H9 (cell line): ENCODE measurements around the gene SKOR2. TPM values are rescaled to one million over a fixed set of nuclear protein-coding genes. Genes with fewer than 3 reads are reported as not detected.

Experiments
- DNase-seq: peaks from one replicate; pipeline ENCODE4 v3.0.0-alpha.2; 2017
- H2AFZ ChIP-seq: one replicate; pipeline ENCODE4 v1.6.1; 2013; ENCODE audit warnings: mild to moderate bottlenecking, low read length, control low read depth, moderate library complexity
- H2AK5ac ChIP-seq: 2 replicates; pipeline ENCODE4 v1.6.1; 2013; ENCODE audit warnings: low read length, control low read depth, mixed read lengths; ENCODE audit not compliant: insufficient read length
- H2BK120ac ChIP-seq: one replicate; pipeline ENCODE4 v1.6.1; 2013; ENCODE audit warnings: low read depth, mild to moderate bottlenecking, low read length, control low read depth, inconsistent platforms; ENCODE audit not compliant: poor library complexity, severe bottlenecking
- H2BK12ac ChIP-seq: 2 replicates; pipeline ENCODE4 v1.6.1; 2013; ENCODE audit warnings: low read length, control low read depth, mixed read lengths, low read depth; ENCODE audit not compliant: insufficient read length
- H2BK15ac ChIP-seq: 2 replicates; pipeline ENCODE4 v1.6.1; 2013; ENCODE audit warnings: low read depth, low read length, control low read depth
- H2BK20ac ChIP-seq: one replicate; pipeline ENCODE4 v1.6.1; 2013; ENCODE audit warnings: low read depth, mild to moderate bottlenecking, low read length, control low read depth, inconsistent platforms; ENCODE audit not compliant: poor library complexity, severe bottlenecking
- H2BK5ac ChIP-seq: 2 replicates; pipeline ENCODE4 v1.6.1; 2013; ENCODE audit warnings: low read length, control low read depth, mixed read lengths; ENCODE audit not compliant: insufficient read length
- H3K14ac ChIP-seq: 2 replicates; pipeline ENCODE4 v1.6.1; 2013; ENCODE audit warnings: low read length, control low read depth; ENCODE audit not compliant: insufficient read depth
- H3K18ac ChIP-seq: 2 replicates; pipeline ENCODE4 v1.6.1; 2013; ENCODE audit warnings: low read depth, mild to moderate bottlenecking, mixed read lengths, low read length, control low read depth; ENCODE audit not compliant: insufficient read length
- H3K23ac ChIP-seq: 2 replicates; pipeline ENCODE4 v1.6.1; 2013; ENCODE audit warnings: low read length, control low read depth, mixed read lengths, low read depth; ENCODE audit not compliant: insufficient read length
- H3K23me2 ChIP-seq: 2 replicates; pipeline ENCODE4 v1.6.1; 2013; ENCODE audit warnings: low read depth, mild to moderate bottlenecking, mixed read lengths, low read length, control low read depth; ENCODE audit not compliant: insufficient read length, poor library complexity, severe bottlenecking
- H3K27ac ChIP-seq: 2 replicates; pipeline ENCODE4 v1.5.1; 2013; ENCODE audit warnings: low read length, control low read depth, mixed read lengths, low read depth; ENCODE audit not compliant: insufficient read length
- H3K27me3 ChIP-seq: 2 replicates; pipeline ENCODE4 v1.6.1; 2013; ENCODE audit warnings: low read length, control low read depth, inconsistent platforms; ENCODE audit not compliant: insufficient read depth
- H3K4ac ChIP-seq: 2 replicates; pipeline ENCODE4 v1.6.1; 2013; ENCODE audit warnings: low read depth, mild to moderate bottlenecking, control low read depth, inconsistent platforms, low read length, moderate library complexity
- H3K4me1 ChIP-seq: 2 replicates; pipeline ENCODE4 v1.6.1; 2013; ENCODE audit warnings: low read length, control low read depth, inconsistent platforms; ENCODE audit not compliant: insufficient read depth
- H3K4me2 ChIP-seq: 2 replicates; pipeline ENCODE4 v1.6.1; 2013; ENCODE audit warnings: low read length, control low read depth, mixed read lengths; ENCODE audit not compliant: insufficient read length, insufficient read depth
- H3K56ac ChIP-seq: 2 replicates; pipeline ENCODE4 v1.6.1; 2013; ENCODE audit warnings: low read depth, mild to moderate bottlenecking, mixed read lengths, low read length, control low read depth; ENCODE audit not compliant: insufficient read length
- H3K79me1 ChIP-seq: 2 replicates; pipeline ENCODE4 v1.6.1; 2013; ENCODE audit warnings: low read depth, mild to moderate bottlenecking, moderate library complexity, low read length, control low read depth, inconsistent platforms; ENCODE audit not compliant: insufficient read depth, poor library complexity, severe bottlenecking
- H3K79me2 ChIP-seq: 2 replicates; pipeline ENCODE4 v1.6.1; 2013; ENCODE audit warnings: low read length, control low read depth, inconsistent platforms; ENCODE audit not compliant: insufficient read depth
- H3K9ac ChIP-seq: 2 replicates; pipeline ENCODE4 v1.6.1; 2013; ENCODE audit warnings: low read length, control low read depth, mixed read lengths; ENCODE audit not compliant: insufficient read length; ENCODE audit errors: extremely low read depth
- H3K9me3 ChIP-seq: one replicate; pipeline ENCODE4 v1.6.1; 2013; ENCODE audit warnings: low read depth, low read length, inconsistent platforms; ENCODE audit not compliant: control insufficient read depth
- H3T11ph ChIP-seq: one replicate; pipeline ENCODE4 v1.6.1; 2013; ENCODE audit warnings: mild to moderate bottlenecking, low read length, control low read depth, inconsistent platforms
- H4K20me1 ChIP-seq: one replicate; pipeline ENCODE4 v1.6.1; 2013; ENCODE audit not compliant: control insufficient read depth, insufficient read length, insufficient read depth
- H4K5ac ChIP-seq: 2 replicates; pipeline ENCODE4 v1.6.1; 2013; ENCODE audit warnings: low read depth, mild to moderate bottlenecking, mixed read lengths, low read length, control low read depth; ENCODE audit not compliant: insufficient read length
- H4K8ac ChIP-seq: replicated peaks from 2 replicates; pipeline ENCODE4 v1.6.1; 2013; ENCODE audit warnings: low read length, control low read depth, mixed read lengths, low read depth; ENCODE audit not compliant: insufficient read length
- H4K91ac ChIP-seq: 2 replicates; pipeline ENCODE4 v1.6.1; 2013; ENCODE audit warnings: low read depth, mild to moderate bottlenecking, moderate library complexity, mixed read lengths, low read length, control low read depth; ENCODE audit not compliant: insufficient read length
- H3K27ac Mint-ChIP-seq, 3 experiments: 2 replicates in 2 of 3; 3 replicates in 1 of 3; pipeline ENCODE4 v1.8.0; 2020 to 2021; ENCODE audit warnings: mixed read lengths in 3 of 3, mild to moderate bottlenecking in 1 of 3, moderate library complexity in 1 of 3
- H3K27me3 Mint-ChIP-seq: 2 replicates; pipeline ENCODE4 v1.8.0; 2021; ENCODE audit warnings: low read depth, mild to moderate bottlenecking, moderate library complexity, mixed read lengths
- H3K36me3 Mint-ChIP-seq, 3 experiments: 2 replicates in 2 of 3; 3 replicates in 1 of 3; pipeline ENCODE4 v1.8.0; 2020 to 2021; ENCODE audit warnings: low read depth in 3 of 3, mixed read lengths in 3 of 3; ENCODE audit not compliant: insufficient read depth in 1 of 3
- H3K4me1 Mint-ChIP-seq, 2 experiments: 2 replicates each; pipeline ENCODE4 v1.8.0; 2020; ENCODE audit warnings: mixed read lengths in 2 of 2
- H3K4me3 Mint-ChIP-seq, 2 experiments: 2 replicates in 1 of 2; 3 replicates in 1 of 2; pipeline ENCODE4 v1.8.0; 2020 to 2021; ENCODE audit warnings: mild to moderate bottlenecking in 2 of 2, mixed read lengths in 2 of 2, moderate library complexity in 1 of 2
- H3K9me3 Mint-ChIP-seq, 2 experiments: 2 replicates in 1 of 2; 3 replicates in 1 of 2; pipeline ENCODE4 v1.8.0; 2020; ENCODE audit warnings: mild to moderate bottlenecking in 2 of 2, mixed read lengths in 2 of 2, moderate library complexity in 1 of 2
- CTCF ChIP-seq: fragments of 200-600 bp; sonication (generic); conservative IDR thresholded peaks from 3 replicates; pipeline ENCODE4 v1.8.0; 2021; ENCODE audit warnings: antibody characterized with exemption, mild to moderate bottlenecking
- WGBS: extraction: QIAGEN DNeasy Blood & Tissue Kit; methylation state at CpG from one replicate; pipeline ENCODE4 v1.1.7; 2013; ENCODE audit warnings: missing lambda C conversion rate, low lambda C conversion rate, mixed read lengths; ENCODE audit not compliant: insufficient read length; ENCODE audit errors: extremely low coverage; 5-methylcytosine and 5-hydroxymethylcytosine counted together
- total RNA-seq: library from RNA; stranded (reverse); gene quantifications from 2 replicates; pipeline ENCODE4 v1.2.1, GENCODE V29; 2021

SKOR2 gene
- total RNA-seq, 1 experiment from 2014 or later: 0.24 TPM

- H3K4me3 Mint-ChIP-seq: no peak overlapping the region
- no peaks in the 10 kb centered on the region for H3K9me3 ChIP-seq
- no peak overlapping the region for H3K27ac ChIP-seq
- H3T11ph ChIP-seq: no peak overlapping the region
- no peak overlapping the region for H3K14ac ChIP-seq
- H3K23ac ChIP-seq: no peak overlapping the region
- H3K79me1 ChIP-seq: no peaks in the 10 kb centered on the region
- peaks cover 4 to 14% of the 10 kb centered on the region in 2 experiments for H3K4me1 Mint-ChIP-seq
- no peaks in the 10 kb centered on the region for H3K27me3 ChIP-seq
- H3K9me3 Mint-ChIP-seq: no peaks in the 10 kb centered on the region
- H2BK15ac ChIP-seq: no peak overlapping the region
- H3K4me1 ChIP-seq: no peaks in the 10 kb centered on the region; the same call in 1 of the 2 replicates
- no peak overlapping the region for H2BK20ac ChIP-seq
- H4K8ac ChIP-seq: no peak overlapping the region
- no CpG with 5 or more reads among the region's 4 CpGs for WGBS
- no peak overlapping the region for H3K56ac ChIP-seq
- no peak overlapping the region for H4K91ac ChIP-seq
- no peaks in the 10 kb centered on the region for H3K23me2 ChIP-seq
- H3K79me2 ChIP-seq: no peaks in the 10 kb centered on the region
- H3K9ac ChIP-seq: no peak overlapping the region
- no peak overlapping the region for H2BK12ac ChIP-seq
- H2BK120ac ChIP-seq: no peak overlapping the region
- no peak overlapping the region for H3K4me2 ChIP-seq
- H3K27me3 Mint-ChIP-seq: peaks cover 10% of the 10 kb centered on the region
- no peak overlapping the region for H2BK5ac ChIP-seq
- DNase-seq: no peak
- H4K20me1 ChIP-seq: no peaks in the 10 kb centered on the region
- no peak overlapping the region for H3K4ac ChIP-seq
- H3K18ac ChIP-seq: no peak overlapping the region
- H2AFZ ChIP-seq: no peak overlapping the region
- no peak overlapping the region for H2AK5ac ChIP-seq
- H3K27ac Mint-ChIP-seq: no peak overlapping the region
- H3K36me3 Mint-ChIP-seq: no peaks in the 10 kb centered on the region
- no peak for TF ChIP-seq CTCF
- no peak overlapping the region for H4K5ac ChIP-seq
Measured at GRCh38 chr18:47286776-47287410, 35.4 kb upstream of the SKOR2 start.
